Islet precursor cell (in vitro differentiated cells): ENCODE results near the gene DRAP1.
A peak's percentile ranks its signal among the peaks of the same experiment; 100 is the strongest.
"Not testable (repeated sequence)": the region's sequence is repeated elsewhere in the genome, so short reads cannot be mapped to it uniquely, and the experiment has no call there.

Experiments used
- DNase-seq: peaks from one replicate; pipeline ENCODE4 v3.0.0-alpha.2; 2018

Gene DRAP1

DNA sequence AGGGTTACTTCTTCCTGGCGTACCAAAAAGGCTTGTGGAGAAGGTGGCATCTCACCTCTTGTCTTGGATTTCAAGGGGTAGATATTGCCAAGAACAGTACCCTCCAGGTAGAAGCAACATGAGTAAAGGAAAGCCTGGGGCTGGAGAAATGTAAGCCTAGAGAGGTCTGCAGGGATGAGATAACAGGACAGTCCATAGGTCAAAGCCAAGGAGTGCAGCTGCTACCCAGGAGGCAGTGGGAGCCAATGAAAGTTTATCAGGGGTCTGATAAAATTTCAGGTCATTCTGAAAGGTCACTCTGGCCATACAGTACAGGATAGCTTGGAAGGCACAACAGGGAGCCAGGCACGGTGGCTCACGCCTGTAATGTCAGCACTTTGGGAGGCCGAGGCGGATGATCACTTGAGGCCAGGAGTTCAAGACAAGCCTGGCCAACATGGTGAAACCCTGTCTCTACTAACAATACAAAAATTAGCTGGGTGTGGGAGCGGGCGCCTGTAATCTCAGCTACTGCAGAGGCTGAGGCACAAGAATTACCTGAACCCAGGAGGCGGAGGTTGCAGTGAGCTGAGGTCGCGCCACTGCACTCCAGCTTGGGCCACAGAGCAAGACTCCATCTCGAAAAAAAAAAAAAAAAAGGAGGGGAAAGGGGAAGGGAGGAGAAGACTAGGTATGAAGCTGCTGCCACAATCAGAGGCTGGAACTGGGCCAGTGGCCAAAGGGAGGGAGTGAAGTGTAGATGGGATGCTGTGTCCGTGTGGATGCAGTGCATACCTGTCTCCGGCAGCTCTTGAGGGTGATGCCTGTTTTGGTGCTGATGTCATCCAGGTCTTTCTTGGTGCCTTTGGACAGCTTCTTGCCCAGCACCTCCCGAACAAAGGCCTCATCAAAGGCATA, 32.2 kb upstream of the DRAP1 start:
- no peak for DNase-seq

- DNase-seq: no peak
Observed at GRCh38 chr11:65887723-65888162, 31.5 kb upstream of the DRAP1 start.

DNA sequence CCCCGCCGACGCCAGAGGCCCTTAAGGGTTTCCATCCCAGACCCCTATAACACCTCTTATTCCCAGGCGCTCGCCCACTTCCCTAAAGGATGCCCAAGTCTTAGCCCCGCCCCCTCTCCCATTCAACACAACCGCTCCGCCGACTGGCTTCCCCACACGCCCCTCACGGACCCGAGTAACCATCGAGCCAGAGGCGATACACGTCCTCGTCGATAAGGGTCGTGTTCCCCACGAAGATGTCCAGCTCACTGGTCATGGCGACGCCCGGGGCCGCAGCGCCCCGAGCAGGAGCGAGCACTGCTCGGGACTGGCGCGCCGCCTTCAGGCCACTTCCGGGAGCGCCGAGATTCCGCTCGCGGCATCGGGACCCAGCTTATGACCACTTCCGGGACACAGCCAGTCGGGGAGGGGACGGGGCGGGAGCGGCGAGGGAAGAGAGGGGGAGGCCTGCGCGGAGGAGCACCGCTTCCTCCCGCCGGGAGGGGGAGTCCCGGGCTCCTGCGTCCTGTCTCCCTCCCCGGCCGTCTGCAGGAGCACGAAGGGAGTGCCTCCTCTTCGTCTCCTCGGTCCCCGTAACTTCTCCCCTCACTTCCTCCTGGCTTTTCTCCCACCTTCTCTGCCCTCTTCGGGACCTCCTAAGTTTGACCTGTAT, 30.9 kb upstream of the DRAP1 start, which contains the start of gene FIBP:
Gene FIBP (minus strand): TSS at position 309 of the 652 bp plus-strand sequence. CDS start 53 bp downstream, at position 256.
- peak; percentile 99 for DNase-seq

DNA sequence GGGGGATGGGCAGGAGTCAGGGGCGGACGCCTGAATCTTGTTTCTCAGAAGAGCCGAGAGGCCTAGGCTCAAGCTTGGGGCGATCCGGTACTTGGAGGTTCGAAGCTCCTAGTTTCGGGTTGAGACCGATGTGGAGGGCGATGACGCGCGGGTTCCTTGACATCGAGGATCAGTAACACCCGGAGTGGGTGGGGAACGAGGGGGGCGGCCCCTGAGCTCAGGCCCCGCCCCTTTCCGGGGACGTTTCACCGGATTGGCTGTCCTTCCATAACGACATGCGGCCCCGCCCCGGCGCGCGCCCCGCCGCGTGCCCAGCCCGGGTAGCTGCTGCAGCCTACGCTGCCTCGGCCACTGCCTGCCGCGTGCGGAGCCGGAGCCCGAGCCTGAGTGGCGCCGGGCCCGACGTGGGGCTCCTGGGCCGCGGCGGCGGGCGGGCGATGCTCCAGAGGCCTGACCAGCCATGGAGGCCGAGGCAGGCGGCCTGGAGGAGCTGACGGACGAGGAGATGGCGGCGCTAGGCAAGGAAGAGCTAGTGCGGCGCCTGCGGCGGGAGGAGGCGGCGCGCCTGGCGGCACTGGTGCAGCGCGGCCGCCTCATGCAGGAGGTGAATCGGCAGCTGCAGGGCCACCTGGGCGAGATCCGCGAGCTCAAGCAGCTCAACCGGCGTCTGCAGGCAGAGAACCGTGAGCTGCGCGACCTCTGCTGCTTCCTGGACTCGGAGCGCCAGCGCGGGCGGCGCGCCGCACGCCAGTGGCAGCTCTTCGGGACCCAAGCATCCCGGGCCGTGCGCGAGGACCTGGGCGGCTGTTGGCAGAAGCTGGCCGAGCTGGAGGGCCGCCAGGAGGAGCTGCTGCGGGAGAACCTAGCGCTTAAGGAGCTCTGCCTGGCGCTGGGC, 28.7 kb upstream of the DRAP1 start, which contains the start of gene CCDC85B:
Gene CCDC85B (plus strand): TSS at position 350 of the 895 bp plus-strand sequence. CDS start 111 bp downstream, at position 461.
- DNase-seq: peak; percentile 97

- no peak for DNase-seq
Observed at GRCh38 chr11:65891219-65892136, 27.7 kb upstream of the DRAP1 start.

DNA sequence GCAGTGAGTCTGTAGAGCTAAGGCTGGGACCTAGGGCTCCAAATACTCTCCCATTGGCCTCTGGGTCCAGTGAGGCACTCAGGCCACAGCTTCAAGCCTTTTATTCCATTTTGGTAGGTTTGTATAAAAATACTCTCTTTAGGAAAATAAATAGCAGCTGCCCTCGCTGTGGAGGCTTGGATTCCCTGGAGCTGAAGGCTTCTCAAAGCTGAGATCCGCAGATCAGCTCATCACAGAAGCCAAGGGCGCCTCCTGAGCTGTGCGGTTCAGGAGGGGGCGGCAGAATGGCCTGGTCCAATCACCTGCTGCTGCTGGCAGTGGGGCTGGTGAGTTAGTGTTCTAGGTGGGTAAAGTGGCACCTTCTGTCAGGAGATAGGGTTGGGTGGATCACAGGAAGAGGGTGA, 27.1 kb upstream of the DRAP1 start:
- not testable (repeated sequence) for DNase-seq

GRCh38 chr11:65892661-65893317, 26.4 kb upstream of the DRAP1 start:
- no peak for DNase-seq

- DNase-seq: no peak
Observed at GRCh38 chr11:65894034-65894591, 25.1 kb upstream of the DRAP1 start.

DNA sequence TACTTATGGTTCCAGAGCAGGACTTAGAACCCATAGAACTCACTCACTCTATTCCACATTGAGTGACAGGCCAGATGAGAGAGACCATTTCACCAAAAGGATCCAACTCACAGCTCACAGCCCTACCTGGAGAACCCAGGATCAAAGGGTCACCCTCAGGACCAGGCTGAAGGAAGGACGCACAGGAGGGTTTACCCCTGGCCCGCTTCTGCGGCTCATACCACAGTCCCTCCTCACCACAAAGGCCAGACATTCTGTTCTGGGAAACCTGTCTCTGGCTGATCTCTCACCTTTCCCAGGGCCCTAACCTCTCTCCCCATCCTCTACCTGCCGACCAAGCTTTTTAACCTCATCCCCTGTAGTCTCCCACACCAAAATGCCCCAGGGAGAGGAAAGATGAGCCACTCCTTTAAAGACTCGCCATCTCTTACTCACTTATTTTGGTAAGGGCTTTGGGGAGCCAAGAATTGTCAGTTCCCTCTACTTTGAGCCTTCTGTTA, 23.7 kb upstream of the DRAP1 start:
- no peak for DNase-seq

GRCh38 chr11:65896034-65896999, 22.9 kb upstream of the DRAP1 start:
- DNase-seq: no peak

GRCh38 chr11:65897020-65897471, 22.2 kb upstream of the DRAP1 start:
- DNase-seq: no peak

DNA sequence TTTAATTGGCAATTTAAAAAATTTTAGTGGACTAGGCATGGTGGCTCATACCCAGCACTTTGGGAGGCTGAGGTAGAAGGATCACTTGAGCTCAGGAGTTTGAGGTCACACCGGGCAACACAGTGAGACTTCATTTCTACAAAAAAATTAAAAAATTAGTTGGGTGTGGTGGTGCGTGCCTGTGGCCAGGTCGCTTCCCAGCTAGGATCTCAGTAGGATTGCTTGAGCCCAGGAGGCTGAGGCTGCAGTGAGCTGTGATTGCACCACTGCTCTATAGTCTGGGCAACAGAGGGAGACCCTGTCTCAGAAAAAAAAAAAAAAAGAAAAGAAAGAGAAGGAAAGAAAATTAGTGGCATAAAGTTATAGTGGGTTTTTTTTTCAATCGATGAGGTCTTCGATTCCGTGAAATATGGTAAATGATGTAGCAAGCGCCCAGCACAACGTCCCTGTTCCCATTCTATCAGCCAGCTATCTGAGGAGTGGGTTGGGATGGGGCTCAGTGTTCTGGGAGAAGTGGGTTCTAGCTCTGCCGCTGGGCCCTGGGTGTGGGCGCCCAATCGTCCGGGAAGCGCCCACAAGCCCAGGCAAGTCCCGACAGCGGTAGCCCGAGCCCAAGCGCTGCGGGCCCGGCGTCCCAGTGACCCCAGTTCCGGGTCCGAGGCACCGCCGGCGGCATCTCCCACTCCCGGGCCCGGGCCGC, 20.4 kb upstream of the DRAP1 start:
- DNase-seq: no peak

DNA sequence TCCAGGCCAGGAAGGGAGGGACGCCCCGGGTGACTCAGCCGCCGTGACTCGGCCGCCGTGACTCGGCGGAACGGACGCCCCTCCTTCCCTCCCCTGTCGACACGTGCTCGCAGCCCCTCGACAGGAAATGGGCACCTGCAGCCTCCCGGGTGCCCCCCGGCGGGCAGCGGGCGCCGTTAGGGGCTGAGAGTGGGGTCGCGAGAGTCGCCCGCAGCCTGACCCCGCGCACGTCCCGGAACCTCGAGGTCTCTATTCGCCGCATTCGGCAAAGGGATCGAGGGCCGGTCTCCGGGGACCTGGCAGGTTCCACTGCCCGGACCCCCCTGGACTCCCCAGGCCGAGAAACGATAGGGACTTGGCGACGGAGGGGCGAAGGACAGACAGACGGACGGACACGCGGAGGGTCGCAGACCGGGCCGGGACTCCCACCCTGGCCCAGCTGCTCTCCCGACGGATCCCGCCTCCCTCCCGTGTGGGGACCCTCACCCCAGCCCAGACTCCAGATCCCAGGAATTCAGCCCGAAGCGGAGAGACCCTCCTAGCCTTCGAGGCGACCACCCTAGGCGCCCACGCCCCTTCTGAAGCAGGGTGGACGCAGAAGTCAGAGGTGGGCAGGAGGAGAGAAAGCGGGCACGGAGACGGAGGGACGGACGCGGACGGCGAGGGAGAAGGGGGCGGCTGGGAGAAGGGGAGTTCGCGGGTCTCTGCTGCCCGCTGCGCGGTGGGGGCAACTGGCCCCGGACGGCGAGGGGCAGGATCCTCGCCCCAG, 19.7 kb upstream of the DRAP1 start:
- DNase-seq: peak; percentile 92

DNA sequence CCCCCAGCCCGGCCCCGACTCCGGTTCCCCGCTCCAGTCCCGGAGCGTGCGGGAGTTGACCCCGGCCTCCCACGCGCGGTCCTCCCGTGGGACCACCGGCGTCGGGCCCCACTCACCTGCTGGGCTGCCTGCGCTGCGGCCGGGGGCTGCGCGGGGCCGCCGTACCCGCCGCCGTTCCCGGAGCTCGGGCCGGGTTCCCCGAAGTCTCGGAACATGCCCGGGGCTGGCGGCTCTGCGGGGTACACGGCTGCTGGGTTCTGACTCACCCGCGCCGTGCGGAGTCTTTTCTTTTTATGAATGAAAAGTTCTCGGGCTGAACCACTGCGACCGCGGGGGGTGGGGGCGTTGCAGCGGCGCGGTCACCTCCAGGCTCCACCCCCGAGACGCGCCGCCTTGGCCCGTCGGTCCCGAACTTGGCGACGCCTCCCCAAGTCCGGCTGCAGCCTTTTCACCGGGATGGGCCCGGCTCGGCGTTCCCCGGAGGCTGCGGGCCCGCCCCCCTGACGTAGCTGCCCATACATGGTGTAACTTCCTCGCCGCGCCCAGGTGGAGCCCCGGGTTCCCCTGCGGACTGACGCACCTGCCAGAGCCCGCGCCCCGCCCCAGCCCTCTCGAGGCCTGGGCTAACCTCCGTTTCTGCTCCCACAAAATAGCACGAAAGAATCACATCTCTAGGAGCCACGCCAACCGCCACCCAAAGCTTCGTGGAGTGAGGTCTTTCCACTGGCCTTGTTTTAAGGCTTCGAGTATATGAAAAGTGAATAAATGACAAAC, 18.9 kb upstream of the DRAP1 start, which contains the start of gene FOSL1:
Gene FOSL1 (minus strand): TSS at position 264 of the 774 bp plus-strand sequence. CDS start 49 bp downstream, at position 215.
- peak; percentile 97 for DNase-seq

DNA sequence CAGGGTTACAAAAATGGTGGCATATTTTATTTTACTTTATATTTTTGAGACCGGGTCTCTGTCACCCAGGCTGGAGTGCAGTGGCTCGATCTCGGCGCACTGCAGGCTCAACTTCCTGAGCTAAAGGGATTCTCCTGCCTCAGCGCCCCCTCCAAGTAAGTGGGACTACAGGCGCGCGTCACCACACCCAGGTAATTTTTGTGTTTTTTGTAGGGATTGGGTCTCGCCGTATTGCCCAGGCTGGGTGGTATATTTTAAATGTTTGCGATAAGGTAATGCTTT, 18.4 kb upstream of the DRAP1 start:
- DNase-seq: no peak

DNA sequence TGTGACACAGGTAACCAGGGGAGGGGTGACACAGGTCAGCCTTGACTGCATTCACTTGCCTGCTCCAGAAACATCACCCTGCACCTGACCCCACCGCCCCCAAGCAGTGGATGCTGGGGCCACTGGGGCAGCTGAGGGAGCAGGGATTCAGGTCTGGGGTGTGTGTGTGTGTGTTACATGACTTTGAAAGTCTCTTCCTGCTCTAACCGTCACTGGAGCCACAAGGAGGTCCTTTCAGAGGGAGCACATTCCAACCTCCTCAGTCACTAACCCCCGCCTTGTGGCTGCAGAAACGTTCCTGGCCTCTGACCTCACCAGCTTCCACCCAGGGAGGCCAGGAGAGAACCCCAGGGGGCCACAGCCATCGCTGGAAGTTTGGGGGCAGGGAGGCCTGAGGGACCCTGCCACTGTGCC, 16.2 kb upstream of the DRAP1 start:
- DNase-seq: peak; percentile 96

GRCh38 chr11:65903715-65904114, 15.5 kb upstream of the DRAP1 start:
- no peak for DNase-seq
